AG08396 (cell line): ENCODE results near the gene AKAP6.

Experiments
- DNase-seq: peaks from one replicate; pipeline ENCODE4 v3.0.0; 2012; ENCODE audit warnings: low spot score, mixed read lengths

AKAP6 gene

GRCh38 chr14:32329146-32329545, at the start of gene AKAP6:
Gene AKAP6 (plus strand): TSS chr14:32329298. CDS start chr14:32433494, 104,196 bp downstream.
- no peak for DNase-seq

GRCh38 chr14:32286602-32287001, 42.5 kb upstream of the AKAP6 start:
- no peak for DNase-seq

GRCh38 chr14:32296366-32296765, 32.7 kb upstream of the AKAP6 start:
- no peak for DNase-seq

GRCh38 chr14:32298346-32298745, 30.8 kb upstream of the AKAP6 start:
- no peak for DNase-seq

- DNase-seq = no peak
These were observed 29.0 kb upstream of the AKAP6 start for GRCh38 chr14:32300136-32300535.

- DNase-seq = no peak
These were observed 25.2 kb upstream of the AKAP6 start for GRCh38 chr14:32303865-32304264.

- DNase-seq = no peak
These were observed 24.8 kb upstream of the AKAP6 start for GRCh38 chr14:32304296-32304695.

- DNase-seq = no peak
These were observed 22.5 kb upstream of the AKAP6 start for GRCh38 chr14:32306549-32306948.

GRCh38 chr14:32307881-32308582, 21.1 kb upstream of the AKAP6 start:
- DNase-seq = no peak

- DNase-seq = no peak
These were observed 18.2 kb upstream of the AKAP6 start for GRCh38 chr14:32310876-32311275.

- no peak for DNase-seq
These were observed 17.6 kb upstream of the AKAP6 start for GRCh38 chr14:32311294-32312009.

- no peak for DNase-seq
These were observed 17.1 kb upstream of the AKAP6 start for GRCh38 chr14:32312010-32312331.

- DNase-seq = no peak
These were observed 15.2 kb upstream of the AKAP6 start for GRCh38 chr14:32313844-32314376.

GRCh38 chr14:32318087-32318795, 10.9 kb upstream of the AKAP6 start:
- no peak for DNase-seq

GRCh38 chr14:32319368-32320049, 9.6 kb upstream of the AKAP6 start:
- no peak for DNase-seq

GRCh38 chr14:32324601-32325000, 4.5 kb upstream of the AKAP6 start:
- DNase-seq = no peak

- no peak for DNase-seq
These were observed 1.7 kb upstream of the AKAP6 start for GRCh38 chr14:32327255-32327961.

GRCh38 chr14:32329690-32330285, 690 bp downstream of the AKAP6 start:
- no peak for DNase-seq

GRCh38 chr14:32330351-32331111, 1.4 kb downstream of the AKAP6 start:
- DNase-seq = no peak

GRCh38 chr14:32331206-32331605, 2.1 kb downstream of the AKAP6 start:
- DNase-seq = no peak
